SH-SY5Y (cell line): ENCODE data around the gene GCK.

Source experiments
- GATA2 ChIP-seq: IDR thresholded peaks from 2 replicates; pipeline ENCODE4 v1.6.1; 2011; ENCODE audit warnings: mild to moderate bottlenecking, low read depth, low read length
- GATA3 ChIP-seq: IDR thresholded peaks from 2 replicates; pipeline ENCODE4 v1.6.1; 2011; ENCODE audit warnings: low read depth, mild to moderate bottlenecking, low read length, moderate library complexity

DNA sequence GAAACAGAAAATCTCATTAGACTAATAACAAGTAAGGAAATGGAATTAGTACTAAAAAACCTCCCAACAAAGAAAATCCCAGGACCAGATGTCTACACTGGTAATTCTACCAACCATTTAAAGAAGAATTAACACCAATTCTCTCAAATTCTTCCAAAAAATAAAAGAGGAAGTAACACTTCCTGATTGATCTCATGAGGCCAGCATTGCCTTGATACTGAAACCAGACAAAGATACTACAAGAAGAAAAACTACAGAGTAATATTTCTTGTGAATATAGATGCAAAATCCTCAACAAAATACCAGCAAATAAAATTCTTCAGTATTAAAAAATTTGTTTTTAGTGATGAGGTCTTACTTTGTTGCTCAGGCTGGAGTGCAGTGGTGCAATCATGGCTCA lies 21.3 kb downstream of the GCK start:
- TF ChIP-seq GATA3 (no peak), GATA2 (no peak)
